ENCODE results near the gene CASP10. TPM values are rescaled to one million over a fixed set of nuclear protein-coding genes. Genes with fewer than 3 reads are reported as not detected.

Gene CASP10
- total and polyA plus RNA-seq, 3 donors from 2014 or later, result 2.4 to 10.4 (median 5.2) TPM

DNA sequence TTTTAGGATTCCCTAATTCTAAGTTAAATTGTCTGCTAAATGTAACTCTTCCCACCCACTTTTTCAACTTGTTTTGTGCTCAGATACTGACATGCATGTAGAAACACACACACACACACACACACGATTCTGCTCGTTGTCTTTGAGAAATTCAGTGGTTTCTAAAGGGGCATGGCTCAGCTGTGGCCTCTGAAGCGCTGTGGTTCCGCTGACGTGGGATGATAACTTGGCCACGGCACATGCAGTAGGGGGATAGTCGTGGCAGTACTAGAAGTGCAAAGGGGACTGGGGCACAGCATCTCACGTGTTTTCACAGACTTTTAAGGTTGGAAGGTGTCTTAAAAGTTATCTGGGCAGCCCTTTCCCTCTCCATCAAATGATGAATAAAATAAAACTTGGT is 18.4 kb downstream of the CASP10 start:
- Histone ChIP-seq H3K9me3 (no peaks in the 10 kb centered on the region), H3K4me3 (no peak overlapping the region), H3K27ac (no peak overlapping the region), H3K4me1 (no peaks in the 10 kb centered on the region), H3K27me3 (no peaks in the 10 kb centered on the region), H3K36me3 (ENCODE audit: low read depth, missing control alignments) (no peaks in the 10 kb centered on the region)
- no peak for DNase-seq
- 89 to 92% methylated on average over 8 of the region's 8 CpGs for WGBS, 2 donors
- TF ChIP-seq, protein P1, sequence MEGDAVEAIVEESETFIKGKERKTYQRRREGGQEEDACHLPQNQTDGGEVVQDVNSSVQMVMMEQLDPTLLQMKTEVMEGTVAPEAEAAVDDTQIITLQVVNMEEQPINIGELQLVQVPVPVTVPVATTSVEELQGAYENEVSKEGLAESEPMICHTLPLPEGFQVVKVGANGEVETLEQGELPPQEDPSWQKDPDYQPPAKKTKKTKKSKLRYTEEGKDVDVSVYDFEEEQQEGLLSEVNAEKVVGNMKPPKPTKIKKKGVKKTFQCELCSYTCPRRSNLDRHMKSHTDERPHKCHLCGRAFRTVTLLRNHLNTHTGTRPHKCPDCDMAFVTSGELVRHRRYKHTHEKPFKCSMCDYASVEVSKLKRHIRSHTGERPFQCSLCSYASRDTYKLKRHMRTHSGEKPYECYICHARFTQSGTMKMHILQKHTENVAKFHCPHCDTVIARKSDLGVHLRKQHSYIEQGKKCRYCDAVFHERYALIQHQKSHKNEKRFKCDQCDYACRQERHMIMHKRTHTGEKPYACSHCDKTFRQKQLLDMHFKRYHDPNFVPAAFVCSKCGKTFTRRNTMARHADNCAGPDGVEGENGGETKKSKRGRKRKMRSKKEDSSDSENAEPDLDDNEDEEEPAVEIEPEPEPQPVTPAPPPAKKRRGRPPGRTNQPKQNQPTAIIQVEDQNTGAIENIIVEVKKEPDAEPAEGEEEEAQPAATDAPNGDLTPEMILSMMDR (IDR thresholded peaks at IDR 0.05), result no peak
- TF ChIP-seq POLR2A (IDR thresholded peaks at IDR 0.05), result no peak
- intact Hi-C loops (cut with DNase I; ENCODE audit: low total_unique reads), result no loop called here

DNA sequence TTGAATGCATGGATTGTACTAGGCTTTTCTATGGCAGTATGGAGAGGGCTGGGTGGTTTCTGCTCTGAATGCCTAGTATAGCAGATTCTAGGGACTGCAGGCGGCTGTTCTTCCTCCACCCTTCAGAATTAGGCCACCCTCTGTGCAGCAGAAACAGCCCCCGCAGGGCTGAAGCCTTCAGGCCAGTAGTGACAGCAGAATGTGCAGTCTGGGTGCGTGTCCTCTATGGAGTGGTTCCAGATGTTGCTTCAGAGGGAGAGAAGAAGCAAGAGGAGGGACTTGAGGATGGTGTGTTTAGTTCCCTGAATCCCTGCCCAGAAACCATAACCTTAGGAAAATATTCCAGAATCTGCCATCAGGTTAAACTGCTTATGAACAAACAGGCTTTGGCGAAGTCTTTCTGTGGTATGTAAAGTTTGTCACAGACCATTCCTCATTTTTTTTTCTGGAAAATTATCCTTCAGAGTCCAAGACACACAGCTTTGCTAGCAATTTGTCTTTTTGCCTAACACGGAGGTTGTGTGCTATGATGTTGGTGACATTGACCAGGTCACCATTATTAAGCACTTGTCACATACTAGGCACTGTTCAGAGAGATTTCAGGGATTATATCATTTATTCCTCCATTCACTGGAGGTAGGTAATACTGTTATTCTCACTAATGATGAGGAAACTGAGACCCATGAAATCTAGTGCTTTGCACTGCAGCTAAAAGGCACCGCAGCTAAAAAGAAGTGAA is 21.1 kb downstream of the CASP10 start:
- no peak overlapping the region for H3K27ac ChIP-seq
- H3K27me3 ChIP-seq, result no peaks in the 10 kb centered on the region
- H3K4me1 ChIP-seq, result no peaks in the 10 kb centered on the region
- no peak for DNase-seq
- H3K36me3 ChIP-seq (ENCODE audit: low read depth, missing control alignments), result no peaks in the 10 kb centered on the region
- intact Hi-C loops (cut with DNase I; ENCODE audit: low total_unique reads), result no loop called here
- H3K4me3 ChIP-seq, result no peak overlapping the region
- TF ChIP-seq, protein P1 (IDR thresholded peaks at IDR 0.05), result no peak
- TF ChIP-seq POLR2A (IDR thresholded peaks at IDR 0.05), result no peak
- WGBS, 2 donors, result 72 to 73% methylated on average over 6 of the region's 6 CpGs
- no peaks in the 10 kb centered on the region for H3K9me3 ChIP-seq

DNA sequence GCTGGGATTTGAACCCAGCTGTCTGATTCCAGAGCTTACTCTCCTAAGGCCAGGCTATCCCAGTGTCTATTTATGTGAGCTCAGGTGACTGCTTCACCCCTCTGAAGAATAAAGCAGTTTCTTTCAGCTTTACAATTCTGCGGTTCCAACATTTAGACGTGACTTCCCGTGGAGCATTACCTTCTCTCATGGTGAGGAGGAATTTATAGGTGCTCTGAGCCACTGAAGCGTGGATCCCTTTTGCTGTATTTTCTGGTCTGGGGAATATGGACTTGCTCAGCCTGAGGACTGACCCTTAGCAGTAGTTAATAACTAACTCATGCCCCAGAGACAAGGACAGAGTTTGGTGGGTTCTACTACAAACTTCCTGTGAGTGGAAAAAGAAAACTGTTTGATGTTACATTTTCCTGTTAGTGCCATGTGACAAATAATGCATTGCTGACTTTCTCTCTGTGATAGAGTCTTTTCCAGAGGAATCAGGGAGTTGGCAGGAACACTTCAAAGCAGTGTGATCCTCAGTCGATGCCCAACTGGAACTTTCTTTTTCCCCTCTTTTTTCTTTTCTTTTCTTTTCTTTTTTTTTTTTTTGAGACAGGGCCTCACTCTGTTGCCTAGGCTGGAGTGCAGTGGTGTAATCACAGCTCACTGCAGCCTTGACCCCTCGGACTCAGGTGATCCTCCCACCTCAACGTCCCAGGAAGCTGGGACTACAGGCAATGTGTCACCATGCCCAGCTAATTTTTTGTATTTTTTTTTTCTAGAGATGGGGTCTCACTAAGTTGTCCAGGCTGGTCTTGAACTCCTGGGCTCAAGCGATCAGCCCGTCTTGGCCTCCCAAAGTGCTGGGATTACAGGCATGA is 21.9 kb downstream of the CASP10 start:
- intact Hi-C loops (cut with DNase I; ENCODE audit: low total_unique reads), result no loop called here
- no peak overlapping the region for H3K4me3 ChIP-seq
- H3K36me3 ChIP-seq (ENCODE audit: low read depth, missing control alignments), result no peaks in the 10 kb centered on the region
- TF ChIP-seq, protein P1 (IDR thresholded peaks at IDR 0.05), result no peak
- no peak for TF ChIP-seq POLR2A (IDR thresholded peaks at IDR 0.05)
- no peaks in the 10 kb centered on the region for H3K4me1 ChIP-seq
- WGBS, 2 donors, result 88 to 92% methylated on average over 9 of the region's 9 CpGs
- no peak for DNase-seq
- H3K27ac ChIP-seq, result no peak overlapping the region
- H3K9me3 ChIP-seq, result no peaks in the 10 kb centered on the region
- H3K27me3 ChIP-seq, result no peaks in the 10 kb centered on the region

DNA sequence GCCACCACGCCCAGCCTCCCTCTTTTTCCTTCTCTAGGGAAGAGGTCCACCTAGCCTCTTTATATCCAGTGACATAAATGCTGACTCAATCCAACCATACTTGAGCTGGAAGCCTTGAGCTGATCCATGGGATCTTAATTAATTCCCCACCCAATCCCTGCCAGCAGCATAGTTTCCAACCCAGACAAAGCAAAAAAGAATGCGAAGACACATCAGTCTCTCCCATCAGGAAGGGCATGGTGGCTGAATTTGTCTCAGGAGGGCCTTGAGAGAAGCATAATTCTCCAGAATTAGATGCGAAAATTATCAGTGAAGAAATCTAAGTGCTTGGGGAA is 22.5 kb downstream of the CASP10 start:
- DNase-seq, result no peak
- H3K27ac ChIP-seq, result no peak overlapping the region
- TF ChIP-seq, protein P1 (IDR thresholded peaks at IDR 0.05), result no peak
- TF ChIP-seq POLR2A (IDR thresholded peaks at IDR 0.05), result no peak
- H3K36me3 ChIP-seq (ENCODE audit: low read depth, missing control alignments), result no peaks in the 10 kb centered on the region
- no peak overlapping the region for H3K4me3 ChIP-seq
- WGBS, 2 donors, result 92% methylated on average over 3 of the region's 3 CpGs
- no peaks in the 10 kb centered on the region for H3K4me1 ChIP-seq
- H3K9me3 ChIP-seq, result no peaks in the 10 kb centered on the region
- intact Hi-C loops (cut with DNase I; ENCODE audit: low total_unique reads), result no loop called here
- H3K27me3 ChIP-seq, result no peaks in the 10 kb centered on the region
